HG03378 (cell line): ENCODE data around the gene SFI1.

Source experiments
- ATAC-seq: cut with Tn5 transposase; IDR thresholded peaks from one replicate; pipeline ENCODE4 v1.9.1; 2021; ENCODE audit warnings: mild to moderate bottlenecking, moderate library complexity; ENCODE audit not compliant: unreplicated experiment

SFI1 gene

DNA sequence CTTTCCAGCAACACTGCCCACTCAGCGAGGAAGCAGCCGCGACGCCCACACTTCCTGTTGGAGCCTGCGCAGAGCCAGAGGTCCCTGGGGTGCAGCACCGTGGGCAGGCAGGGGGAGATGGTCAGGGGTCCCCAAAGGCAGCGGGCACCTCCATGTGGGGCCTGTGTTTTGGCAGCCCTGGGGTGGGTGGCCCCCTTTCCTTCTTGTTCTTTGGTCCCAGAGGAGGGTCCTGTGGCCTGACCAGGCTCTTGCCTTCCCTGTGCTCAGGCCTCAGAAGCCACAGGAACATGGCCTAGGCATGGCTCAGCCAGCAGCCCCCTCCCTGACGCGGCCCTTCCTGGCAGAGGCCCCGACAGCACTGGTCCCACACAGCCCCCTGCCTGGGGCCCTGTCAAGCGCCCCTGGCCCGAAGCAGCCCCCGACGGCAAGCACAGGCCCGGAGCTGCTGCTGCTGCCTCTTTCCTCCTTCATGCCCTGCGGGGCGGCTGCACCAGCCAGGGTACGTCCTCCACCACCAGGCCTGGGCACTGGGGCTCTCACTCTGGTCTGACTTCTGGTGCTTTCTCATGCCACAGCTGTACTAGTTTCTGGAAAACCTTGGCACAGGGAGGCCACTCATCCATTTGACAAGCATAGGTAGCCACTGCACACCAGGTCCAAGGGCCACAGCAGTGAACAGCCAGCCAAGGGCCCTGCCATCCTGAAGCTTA lies 118.6 kb downstream of the SFI1 start:
- no peak for ATAC-seq

- no peak for ATAC-seq
These were observed 119.1 kb downstream of the SFI1 start for GRCh38 chr22:31615491-31615860.

DNA sequence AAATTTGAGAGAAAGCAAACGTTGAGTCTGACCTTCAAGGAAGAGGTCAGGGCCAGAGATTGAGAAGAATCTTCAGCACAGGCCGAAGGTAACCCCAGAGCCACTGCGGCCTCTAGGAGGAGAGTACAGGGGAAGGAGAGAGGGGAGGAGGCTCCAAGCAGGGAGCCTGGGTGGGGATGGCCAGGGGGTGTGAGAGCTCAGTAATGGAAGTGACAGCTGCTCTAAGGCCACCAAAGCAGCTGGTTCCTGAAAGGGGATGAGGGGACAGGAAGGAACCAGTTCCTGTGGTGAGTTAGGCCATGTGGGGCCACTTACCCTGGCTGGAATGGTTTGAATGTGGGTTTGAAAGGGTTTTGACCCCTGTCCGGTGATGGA lies 119.6 kb downstream of the SFI1 start:
- no peak for ATAC-seq

- no peak for ATAC-seq
These were observed 120.1 kb downstream of the SFI1 start for GRCh38 chr22:31616315-31616980.

- no peak for ATAC-seq
These were observed 121.7 kb downstream of the SFI1 start for GRCh38 chr22:31618057-31618456.

- ATAC-seq = no peak
These were observed 122.3 kb downstream of the SFI1 start for GRCh38 chr22:31618471-31619176.

GRCh38 chr22:31619611-31620300 lies 123.4 kb downstream of the SFI1 start:
- ATAC-seq = no peak

- no peak for ATAC-seq
These were observed 124.6 kb downstream of the SFI1 start for GRCh38 chr22:31620756-31621480.

DNA sequence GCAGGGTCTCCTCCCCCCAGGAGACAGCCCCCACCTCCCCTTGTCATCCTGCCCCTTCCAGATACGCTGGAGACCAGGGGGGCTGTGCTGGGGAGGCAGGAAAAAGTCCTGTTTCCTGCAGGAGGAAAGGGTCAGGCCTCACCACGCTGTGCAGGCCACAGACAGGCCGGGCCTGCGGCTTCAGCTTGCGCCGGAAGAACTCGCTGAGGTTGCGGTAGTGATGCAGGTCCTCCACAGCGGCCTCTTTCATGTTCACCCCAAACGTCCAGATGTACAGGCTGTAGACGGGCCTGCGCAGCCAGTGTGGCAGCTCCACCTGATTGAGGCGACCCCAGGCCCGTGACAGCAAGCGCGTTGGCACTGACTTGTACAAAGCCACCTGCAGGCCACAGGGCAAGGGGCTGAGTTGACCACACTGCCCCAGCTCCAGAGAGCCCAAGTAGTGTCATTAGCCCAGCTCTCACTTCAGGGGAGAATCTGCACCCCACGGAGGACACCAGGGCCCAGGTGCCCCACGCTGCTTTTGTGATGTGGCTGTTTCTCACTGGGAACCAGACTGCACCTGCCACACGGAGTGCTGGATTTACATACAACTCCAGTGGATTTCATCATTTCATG lies 125.3 kb downstream of the SFI1 start:
- ATAC-seq = no peak

DNA sequence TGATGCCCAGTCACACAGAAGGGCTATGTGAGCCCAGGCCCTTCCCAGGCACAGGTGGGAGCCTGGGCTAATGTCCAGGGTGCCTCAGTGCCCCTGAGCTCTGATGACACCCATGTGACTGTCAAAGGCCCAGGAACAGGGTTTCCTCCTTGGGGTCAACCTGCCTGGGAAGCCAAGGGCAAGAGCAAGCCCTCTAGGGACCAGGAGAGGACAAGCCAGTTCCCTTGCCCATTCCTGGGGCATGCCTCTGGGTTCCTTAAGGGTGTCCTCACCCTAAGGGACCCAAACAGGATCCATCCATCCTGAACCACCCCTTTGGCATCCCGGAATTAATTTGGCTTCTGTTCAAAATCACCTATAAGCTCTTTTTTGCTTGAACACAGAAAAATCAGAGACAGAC lies 126.6 kb downstream of the SFI1 start:
- ATAC-seq = no peak

DNA sequence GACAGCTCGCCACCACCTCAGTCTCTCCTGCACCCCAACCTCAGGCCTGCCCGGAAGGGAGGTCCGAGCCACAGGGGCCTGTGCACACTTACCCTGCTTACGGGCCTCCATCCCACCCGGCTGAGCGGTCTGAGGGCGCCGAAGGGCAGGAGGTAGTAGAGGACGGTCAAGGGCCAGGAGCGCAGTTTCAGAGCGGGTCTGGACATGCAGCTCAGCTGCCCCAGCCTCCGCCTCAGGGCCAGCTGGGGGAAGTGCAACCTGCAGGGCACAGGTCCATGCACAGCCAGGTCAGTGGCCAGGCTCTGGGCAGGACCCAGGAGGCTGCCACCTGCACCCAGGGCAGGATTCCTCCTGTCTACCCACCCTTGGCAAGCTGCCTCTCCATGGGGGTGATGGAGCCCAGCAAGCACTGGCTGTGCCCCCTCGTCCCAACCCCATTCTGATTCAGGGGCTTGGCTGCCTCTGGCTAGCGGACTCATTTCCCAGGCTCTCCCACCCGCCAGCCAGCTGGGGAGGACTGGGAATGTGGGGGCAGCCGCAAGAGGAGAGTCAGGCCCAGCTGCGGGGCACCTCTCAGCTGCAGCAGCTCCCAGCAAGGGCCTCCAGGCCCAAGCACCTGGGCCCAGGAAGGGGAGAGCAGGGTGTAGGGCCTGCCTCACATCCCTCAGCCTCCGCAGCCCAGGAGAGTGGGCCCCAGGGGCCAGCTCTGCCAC lies 127.4 kb downstream of the SFI1 start:
- ATAC-seq = no peak

GRCh38 chr22:31625257-31625640 lies 128.9 kb downstream of the SFI1 start:
- ATAC-seq = no peak

DNA sequence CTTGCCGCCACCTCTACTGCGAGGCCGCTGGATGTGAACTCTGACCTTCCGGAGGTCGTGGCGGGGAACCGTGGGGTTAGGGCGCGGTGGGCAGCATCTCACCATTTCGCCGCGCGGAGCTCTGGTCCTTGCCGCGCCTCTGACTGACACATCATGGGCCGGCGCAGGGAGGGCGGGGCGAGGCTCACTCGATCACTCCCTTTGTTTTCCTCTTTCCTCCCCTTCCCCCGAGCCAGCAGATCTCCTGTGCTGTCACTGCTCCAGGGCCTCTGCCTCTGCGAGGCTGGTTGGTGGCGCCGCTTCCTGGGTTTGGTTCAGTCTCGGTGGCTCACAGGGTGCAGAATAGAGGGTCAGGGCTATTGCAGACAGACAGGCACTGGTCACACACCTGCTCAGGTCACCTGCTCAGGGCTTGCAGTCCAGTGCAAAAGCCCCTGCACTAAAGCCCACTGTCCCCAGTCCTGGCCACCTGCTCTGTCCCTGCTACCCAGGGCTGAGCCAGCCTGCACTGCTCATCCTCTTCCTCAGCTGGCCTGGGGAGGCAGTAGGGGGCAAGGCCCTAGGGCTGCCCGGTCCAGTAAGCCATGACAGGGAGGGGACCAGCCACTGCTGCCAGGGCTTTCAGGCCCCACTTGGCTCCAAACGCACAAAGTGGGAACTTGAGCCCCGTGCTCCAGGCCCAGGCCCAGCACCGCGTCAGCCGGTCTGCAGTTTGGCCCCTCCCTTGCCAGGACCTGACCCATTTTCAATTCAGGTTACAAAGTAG lies 129.5 kb downstream of the SFI1 start:
- no peak for ATAC-seq

DNA sequence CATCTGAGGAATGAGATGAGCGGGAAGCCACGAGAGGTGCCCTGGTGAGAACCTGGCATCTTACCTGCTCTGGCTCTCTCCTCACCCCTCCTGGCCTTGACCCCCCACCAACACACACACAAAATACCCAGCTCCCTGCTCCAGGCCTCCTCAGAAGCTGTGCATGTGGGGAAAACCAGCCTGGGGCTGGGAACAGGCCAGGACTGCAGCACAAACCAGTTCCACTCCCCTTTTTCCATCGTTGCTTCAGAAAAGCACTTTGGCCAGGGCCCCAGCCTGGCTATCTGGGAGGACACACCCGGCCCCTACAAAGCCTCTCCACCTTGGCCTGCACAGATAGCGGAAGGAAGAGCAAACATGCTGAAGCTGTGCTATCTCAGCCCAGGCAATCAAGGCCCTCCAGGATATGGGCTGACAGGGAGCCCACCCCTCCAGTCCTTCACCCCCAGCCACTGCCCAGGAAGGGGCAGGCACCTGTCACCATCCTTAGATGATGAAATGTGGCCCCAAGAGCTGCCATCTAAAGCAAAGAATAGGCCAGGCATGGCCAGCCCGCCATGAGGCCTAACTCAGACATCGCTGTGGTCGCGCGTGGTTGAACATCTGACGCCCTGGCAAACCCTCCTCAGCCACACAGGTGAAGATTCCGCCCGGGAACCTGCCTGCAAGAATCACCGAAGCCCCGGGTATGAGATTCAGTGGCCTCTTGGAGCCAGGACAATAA lies 130.3 kb downstream of the SFI1 start:
- ATAC-seq = no peak

DNA sequence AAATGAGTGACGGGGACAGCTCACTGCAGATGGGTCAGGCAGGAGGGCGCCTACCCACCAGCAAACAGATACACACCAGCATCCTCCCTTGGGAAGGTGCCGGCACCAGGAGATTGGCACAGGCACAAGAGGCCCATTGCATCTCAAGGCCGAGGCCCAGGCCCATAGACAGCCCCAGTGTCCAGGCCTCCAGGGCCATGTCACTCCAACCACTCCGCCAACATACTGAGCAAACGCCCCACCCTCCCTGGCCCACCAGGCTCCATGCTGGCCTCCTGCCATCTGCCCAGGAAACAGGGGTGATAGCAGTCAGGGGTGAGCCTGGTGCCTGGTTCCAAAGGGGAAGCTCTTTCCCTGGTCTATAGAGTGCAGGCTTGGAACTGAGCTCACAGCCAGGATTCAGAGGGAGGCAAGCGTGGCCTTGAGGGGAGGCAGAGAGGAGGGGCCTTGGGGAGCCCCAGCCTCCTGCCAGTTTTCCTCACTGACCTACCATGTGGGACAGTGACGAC lies 130.9 kb downstream of the SFI1 start:
- no peak for ATAC-seq

DNA sequence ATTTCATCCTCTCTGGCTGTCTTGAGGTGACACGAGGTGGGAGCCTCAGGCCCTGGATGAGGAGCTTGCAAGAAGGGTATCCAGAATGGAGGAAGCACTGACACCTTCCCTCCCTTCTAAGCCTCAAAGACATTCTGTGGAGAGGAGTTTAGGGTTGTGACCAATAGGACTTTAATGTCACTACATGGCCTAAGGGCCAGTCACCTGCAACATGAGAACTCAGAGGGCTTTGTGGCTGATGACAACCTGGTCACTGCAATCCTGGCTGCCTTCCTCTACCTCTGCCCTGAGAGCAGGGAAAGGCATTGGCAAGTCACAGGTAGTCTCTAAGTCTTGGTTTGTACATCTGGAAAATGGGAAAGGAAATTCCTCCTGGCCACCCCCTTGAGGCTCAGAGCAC lies 132.0 kb downstream of the SFI1 start:
- no peak for ATAC-seq

DNA sequence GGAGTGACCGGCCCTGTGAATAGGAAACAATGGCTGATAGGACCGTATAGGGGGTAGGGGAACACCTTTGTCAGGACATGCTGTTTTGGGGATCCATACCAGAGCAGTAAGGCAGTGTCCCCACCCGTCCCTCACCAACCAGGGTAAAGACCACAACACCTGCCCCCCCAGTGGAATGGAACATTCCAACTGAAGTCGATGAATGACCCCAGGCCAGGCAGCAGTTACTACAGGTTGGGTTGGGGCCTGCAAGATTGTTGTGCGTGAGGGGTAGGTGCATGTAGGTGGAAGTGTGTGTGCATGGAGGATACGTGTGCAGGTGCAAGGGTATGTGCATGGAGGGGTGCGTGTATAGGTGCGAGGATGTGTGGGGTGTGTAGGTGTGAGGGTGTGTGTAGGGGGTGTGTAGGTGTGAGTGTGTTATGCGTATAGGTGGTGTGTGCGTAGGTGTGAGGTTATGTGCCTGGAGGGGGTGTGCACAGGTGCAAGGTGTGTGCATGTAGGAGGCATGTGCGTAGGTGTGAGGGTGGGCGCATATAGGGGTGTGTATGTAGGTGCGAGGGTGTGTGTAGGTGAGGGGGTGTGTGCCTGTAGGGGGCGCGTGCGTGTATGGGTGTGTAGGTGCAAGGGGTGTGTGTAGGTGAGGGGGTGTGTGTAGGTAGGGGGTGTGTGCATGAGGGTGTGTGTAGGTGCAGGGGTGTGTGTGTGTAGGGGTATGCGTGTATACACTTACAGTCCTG lies 132.8 kb downstream of the SFI1 start:
- no peak for ATAC-seq

DNA sequence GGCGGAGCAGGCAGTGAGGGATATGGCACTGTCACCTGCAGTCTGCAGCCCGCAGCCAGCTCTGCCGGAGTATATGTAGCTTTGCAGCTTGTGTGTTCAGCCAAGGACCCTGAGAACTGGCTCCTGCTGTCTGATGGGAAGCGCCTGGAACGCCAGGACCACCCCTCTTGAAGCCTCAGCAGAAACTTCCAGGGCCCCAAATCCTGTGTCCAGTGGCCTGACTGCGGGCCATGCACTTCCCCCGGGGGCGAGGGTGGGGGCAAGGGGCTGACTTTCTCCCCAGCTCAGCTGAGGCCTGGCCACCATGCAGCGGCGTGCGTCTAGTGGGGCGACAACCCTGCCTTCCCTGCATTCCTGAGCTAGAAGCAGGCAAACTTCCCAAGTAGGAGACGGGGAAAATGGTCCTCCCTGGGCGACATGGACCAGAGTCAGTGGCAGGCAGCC lies 133.4 kb downstream of the SFI1 start:
- ATAC-seq = no peak
